ENCODE results near the gene STK31.
"Not testable (repeated sequence)": the region's sequence is repeated elsewhere in the genome, so short reads cannot be mapped to it uniquely, and the experiment has no call there.

The STK31 gene

GRCh38 chr7:23788843-23789242 lies 78.8 kb downstream of the STK31 start:
- DNase-seq (ENCODE audit: low read depth in 2 of 2), result no peak

GRCh38 chr7:23791721-23792120 lies 81.7 kb downstream of the STK31 start:
- no peak for DNase-seq (ENCODE audit: low read depth in 2 of 2)

- DNase-seq (ENCODE audit: low read depth in 2 of 2), result no peak
Observed at GRCh38 chr7:23802720-23803397, 92.8 kb downstream of the STK31 start.

GRCh38 chr7:23804707-23805106 lies 94.7 kb downstream of the STK31 start:
- DNase-seq (ENCODE audit: low read depth in 2 of 2), result no peak

- no peak for DNase-seq (ENCODE audit: low read depth in 2 of 2)
Observed at GRCh38 chr7:23808421-23808820, 98.4 kb downstream of the STK31 start.

- no peak for DNase-seq (ENCODE audit: low read depth in 2 of 2)
Observed at GRCh38 chr7:23810099-23810498, 100.1 kb downstream of the STK31 start.

- no peak for DNase-seq (ENCODE audit: low read depth in 2 of 2)
Observed at GRCh38 chr7:23811540-23811939, 101.5 kb downstream of the STK31 start.

- not testable (repeated sequence) for DNase-seq (ENCODE audit: low read depth in 2 of 2)
Observed at GRCh38 chr7:23828125-23828524, 118.1 kb downstream of the STK31 start.

GRCh38 chr7:23832733-23833132 lies 122.7 kb downstream of the STK31 start:
- not testable (repeated sequence) for DNase-seq (ENCODE audit: low read depth in 2 of 2)

- no peak for DNase-seq (ENCODE audit: low read depth in 2 of 2)
Observed at GRCh38 chr7:23833405-23833804, 123.4 kb downstream of the STK31 start.

GRCh38 chr7:23844837-23845236 lies 134.8 kb downstream of the STK31 start:
- DNase-seq (ENCODE audit: low read depth in 2 of 2), result not testable (repeated sequence)

GRCh38 chr7:23852135-23852534 lies 142.1 kb downstream of the STK31 start:
- no peak for DNase-seq (ENCODE audit: low read depth in 2 of 2)

- no peak for DNase-seq (ENCODE audit: low read depth in 2 of 2)
Observed at GRCh38 chr7:23852988-23853387, 143.0 kb downstream of the STK31 start.

- DNase-seq (ENCODE audit: low read depth in 2 of 2), result no peak
Observed at GRCh38 chr7:23863209-23863787, 153.3 kb downstream of the STK31 start.

GRCh38 chr7:23864973-23865372 lies 155.0 kb downstream of the STK31 start:
- DNase-seq (ENCODE audit: low read depth in 2 of 2), result no peak

GRCh38 chr7:23873306-23873705 lies 163.3 kb downstream of the STK31 start:
- DNase-seq (ENCODE audit: low read depth in 2 of 2), result no peak

GRCh38 chr7:23876526-23876925 lies 166.5 kb downstream of the STK31 start:
- not testable (repeated sequence) for DNase-seq (ENCODE audit: low read depth in 2 of 2)

All from stimulated activated CD8-positive, alpha-beta memory T cell treated with anti-CD3 and anti-CD28 coated beads, Interleukin-2, amount 100 ng/mL, for 1 hour (primary cell).